ENCODE data around the gene TBX4.
"Not testable (repeated sequence)": the region's sequence is repeated elsewhere in the genome, so short reads cannot be mapped to it uniquely, and the experiment has no call there.

Gene TBX4

DNA sequence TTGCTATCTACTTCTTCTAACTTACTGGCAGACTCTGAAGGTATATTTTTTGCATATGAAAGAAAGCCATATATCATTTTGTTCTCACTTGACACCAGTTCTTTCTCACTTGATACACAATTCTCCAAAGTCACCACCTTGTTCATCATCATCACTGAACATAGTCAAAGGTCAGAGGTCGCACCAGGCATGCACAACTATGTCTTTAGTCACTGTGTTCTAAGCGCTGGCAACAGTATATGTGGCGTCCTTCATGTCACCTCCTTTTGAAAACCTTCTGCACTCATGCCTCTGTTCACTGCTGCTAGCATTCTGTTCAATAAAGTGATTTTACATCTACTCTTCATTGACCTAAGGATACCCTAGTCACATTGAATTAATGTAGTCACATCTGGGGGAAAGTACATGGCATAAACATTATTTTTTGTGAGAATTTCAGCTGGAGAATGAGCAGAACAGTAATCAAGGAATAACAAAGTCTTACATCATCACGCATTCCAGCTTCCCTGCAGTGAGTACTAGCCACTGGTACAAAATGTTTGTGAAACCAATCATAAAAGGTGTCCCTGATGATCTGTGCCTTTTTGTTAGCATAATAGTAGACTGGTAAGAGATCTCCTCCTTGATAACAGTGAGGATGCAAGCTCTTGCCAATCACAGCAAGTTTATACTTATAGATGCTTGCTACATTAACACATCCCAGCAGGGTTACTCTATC is 20.5 kb upstream of the TBX4 start:
- no peak for DNase-seq

DNA sequence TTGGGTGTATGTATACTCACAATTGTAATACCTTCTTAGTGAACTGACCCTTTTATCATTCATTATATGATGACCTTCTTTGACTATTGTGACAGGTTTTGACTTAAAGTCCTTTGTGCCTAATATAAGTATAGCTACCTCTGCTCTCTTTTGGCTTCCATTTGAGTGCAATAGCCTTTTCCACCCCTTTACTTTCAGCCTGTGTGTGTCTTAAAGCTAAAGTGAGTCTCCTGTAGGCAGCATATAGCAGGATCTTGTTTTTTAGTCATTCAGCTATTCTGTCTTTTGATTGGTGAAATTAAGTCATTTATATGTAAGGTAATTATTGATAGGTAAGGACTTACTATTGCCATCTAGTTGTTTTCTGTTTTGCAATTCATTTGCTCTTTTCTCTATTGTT is 15.9 kb upstream of the TBX4 start:
- no peak for DNase-seq

DNA sequence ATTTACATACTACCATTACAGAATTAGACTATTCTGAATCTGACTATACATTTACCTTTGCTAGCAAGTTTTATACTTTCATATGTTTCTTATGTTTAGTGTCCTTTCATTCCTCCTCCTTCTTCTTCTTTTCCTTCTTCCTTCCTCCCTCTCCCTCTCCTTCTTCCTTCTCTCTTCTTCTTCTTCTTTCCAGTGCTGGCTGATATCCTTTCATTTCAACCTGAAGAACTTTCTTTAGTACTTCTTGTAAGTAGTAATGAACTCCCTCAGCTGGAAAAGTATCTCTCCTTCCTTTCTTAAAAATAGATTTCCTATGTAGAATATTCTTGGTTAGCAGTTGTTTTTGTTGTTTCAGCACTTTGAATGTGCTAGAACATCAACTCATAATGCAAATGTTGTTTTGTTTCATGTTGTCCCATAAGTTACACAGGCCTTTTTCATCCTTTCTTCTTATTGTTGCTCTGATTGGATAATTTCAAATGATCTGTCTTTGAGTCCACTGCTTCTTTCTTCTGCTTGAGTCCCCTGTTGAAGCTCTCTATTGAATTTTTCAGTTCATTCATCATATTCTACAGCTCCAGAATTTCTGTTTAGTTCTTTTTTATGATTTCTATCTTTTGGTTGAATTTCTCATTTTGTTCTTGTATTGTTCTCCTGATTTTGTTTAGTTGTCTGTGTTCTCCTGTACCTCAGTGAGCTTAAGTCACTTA is 15.1 kb upstream of the TBX4 start:
- no peak for DNase-seq

DNA sequence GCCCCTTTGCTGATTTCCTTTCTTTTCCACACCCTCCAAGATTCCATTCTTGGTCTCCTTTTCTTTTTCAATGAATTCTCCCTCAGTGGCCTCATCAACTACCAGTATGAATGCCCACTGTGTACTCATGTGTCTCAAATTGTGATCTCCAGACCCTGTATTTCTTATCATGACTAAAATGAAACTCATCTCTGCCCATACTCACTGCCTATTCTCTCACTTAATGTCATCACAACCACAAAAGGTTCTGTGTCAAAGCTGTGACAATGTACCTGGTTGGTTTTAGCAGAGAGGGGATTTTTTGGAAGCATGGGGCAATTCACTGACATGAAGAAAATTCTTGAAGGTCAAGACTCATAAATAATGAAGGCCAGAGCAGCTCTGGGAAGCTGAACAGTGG is 11.5 kb upstream of the TBX4 start:
- DNase-seq: no peak

DNA sequence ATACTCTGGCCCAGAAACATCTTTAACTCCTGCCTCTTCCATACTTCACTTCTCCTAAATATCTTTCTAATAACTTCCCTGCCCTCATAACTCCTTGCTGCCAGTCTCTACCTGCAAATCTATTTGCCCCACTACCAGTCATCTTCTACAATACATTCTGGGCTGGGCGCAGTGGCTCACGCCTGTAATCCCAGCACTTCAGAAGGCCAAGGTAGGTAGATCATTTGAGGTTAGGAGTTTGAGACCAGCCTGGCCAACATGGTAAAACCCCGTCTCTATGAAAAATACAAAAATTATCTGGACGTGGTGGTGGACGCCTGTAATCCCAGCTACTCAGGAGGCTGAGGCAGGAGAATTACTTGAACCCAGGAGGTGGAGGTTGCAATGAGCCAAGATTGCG is 10.7 kb upstream of the TBX4 start:
- DNase-seq: not testable (repeated sequence)

DNA sequence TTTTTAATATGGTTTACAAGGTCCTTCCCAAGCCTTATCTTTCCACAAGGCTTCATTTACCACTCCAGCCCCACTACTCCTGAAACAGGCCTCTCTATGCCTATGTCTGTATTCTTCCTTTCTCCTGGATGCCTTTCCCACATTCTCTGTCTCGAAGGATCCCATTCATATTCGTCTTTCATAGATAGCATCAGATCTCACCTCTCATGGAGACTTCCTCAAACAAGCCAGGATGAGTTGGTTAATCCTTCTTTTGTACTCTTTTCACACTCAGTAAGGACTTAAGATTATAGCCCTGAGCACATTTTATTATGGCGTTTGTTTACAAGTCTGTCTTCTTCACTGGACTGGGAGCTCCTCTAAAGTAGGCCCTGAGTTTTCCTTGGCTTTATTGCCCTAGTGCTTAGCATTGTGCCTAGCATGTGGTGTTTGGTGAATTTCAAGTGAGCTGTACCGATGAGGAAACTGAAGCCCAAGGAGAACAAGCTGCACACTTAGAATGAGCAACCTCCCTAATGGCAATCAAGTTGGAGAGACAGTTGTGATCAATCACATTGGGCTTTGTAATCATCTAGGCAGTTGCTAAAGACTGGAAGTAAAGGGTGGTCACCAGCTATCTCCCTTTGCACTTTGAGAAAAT is 10.0 kb upstream of the TBX4 start:
- no peak for DNase-seq

DNA sequence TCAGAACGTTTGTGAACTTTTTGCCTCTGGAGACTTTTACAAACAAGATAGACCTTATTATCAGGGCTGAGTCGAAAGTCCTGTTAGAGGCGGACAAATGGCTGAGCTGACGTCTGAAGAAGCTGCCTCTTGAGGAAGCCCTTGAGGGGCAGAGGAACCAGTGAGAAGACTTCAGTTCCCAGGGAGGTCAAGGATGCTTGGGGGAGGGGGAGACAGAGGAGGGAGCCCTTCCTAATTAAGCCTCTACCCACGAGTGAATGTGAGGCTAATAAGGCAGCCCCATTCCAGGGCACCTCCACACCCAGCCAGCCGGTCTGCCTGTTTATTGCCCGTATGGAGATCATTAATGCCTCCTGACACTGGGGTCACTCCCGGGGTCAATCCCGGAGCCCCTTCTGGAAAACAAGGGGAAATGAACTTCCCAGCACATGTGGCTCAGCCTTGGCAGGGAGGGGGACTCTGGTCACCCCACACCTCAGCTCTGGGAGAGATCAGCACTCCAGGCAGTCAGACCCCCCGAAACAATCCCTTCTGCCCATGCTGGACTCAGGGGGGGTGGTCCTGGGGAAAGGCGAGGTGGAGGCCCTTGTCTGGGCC is 9.2 kb upstream of the TBX4 start:
- no peak for DNase-seq

DNA sequence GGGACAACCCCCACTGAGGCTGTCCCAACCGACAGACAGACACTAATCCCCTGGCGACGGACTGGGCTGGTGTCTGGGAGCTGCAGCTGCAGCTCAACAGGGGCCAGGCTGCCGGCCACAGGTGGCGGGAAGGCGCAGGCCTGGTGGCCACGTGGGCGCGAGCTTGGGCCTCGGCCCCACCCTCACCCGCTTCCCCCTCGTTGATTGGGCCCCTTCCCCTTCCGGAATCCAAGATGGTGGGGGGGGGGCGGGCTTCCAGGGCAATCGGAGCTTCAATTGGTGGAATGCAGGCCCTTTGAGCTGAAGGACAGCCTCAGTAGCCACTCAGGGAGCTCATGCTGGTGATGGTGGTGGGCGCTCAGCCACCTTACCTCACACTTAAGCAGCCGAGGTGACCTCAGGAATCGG is 8.7 kb upstream of the TBX4 start:
- no peak for DNase-seq

DNA sequence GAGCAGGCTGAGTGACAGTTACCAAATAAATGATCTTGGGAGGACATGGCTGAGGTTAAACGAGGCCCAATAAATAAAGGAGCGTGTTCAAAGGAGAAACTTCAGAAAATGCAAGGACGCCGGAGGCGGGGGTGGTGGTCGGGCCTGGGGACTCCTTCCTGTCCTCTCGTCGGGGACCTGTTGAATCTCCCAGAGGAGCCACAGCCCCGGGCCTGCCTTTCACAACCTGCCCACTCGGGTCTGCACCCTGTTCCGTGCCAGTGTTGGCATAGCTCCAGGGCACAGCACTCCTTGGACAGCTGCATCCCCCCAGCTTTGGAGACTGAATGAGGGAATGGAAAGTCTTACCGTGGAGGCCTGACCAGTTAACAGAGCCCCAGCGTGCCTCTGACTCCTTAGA is 8.1 kb upstream of the TBX4 start:
- no peak for DNase-seq

DNA sequence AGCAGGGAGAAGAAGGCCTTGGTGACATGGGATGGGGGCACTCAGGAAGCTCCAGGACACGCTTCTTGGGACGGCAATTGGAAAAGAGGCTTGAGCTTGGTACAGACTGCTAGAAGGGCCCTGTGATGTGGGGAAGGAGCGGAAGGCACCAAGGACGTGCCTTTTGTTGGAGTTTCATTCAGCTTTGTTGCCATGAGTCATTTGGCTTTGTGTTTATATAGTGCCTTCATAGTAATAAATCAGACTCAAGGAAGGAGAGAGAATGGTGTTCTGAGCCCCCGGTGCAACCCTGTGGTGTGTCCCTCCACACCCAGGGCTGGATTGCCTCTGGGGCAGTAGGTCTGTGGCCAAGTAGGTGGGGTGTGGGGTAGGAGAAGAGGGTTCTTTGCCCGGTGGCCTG is 7.4 kb upstream of the TBX4 start:
- no peak for DNase-seq

DNA sequence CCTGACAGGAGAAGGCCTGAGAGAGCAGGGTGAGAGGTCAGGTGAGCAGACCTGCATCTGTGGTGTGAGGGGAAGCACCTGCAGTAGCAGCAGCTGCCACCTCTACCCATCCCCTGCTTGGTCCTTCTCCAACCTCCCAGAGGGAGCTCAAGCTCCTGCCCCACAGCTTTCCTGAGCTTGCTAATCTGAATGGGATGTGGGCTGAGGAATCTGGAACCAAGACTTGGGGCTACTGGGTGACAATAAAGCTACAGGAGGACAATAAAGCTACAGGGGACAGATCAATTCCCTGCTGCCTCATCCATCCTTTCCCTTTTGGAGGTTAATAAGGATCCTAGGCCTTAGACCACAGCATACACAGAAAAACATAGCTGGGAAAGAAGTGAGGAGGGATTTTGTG is 4.9 kb upstream of the TBX4 start:
- DNase-seq: no peak

DNA sequence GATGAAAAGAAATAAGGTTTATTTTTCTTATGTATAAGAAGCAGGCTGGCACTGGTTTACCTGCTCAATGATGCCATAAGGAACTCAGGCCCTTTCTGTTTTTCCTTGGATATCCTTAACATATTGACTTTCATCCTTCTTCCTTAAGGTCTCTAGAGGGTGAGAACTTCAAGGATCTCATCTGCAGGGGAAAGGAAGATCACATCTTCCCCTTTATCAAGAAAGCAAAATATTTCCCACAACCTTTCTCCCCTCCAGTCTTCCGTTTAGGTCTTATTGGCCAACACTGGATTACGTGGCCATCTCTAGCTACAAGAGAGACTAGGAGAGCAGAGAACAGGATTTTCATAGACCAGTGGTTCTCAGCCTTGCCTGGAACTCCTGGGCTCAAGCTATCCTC is 4.2 kb upstream of the TBX4 start:
- no peak for DNase-seq

DNA sequence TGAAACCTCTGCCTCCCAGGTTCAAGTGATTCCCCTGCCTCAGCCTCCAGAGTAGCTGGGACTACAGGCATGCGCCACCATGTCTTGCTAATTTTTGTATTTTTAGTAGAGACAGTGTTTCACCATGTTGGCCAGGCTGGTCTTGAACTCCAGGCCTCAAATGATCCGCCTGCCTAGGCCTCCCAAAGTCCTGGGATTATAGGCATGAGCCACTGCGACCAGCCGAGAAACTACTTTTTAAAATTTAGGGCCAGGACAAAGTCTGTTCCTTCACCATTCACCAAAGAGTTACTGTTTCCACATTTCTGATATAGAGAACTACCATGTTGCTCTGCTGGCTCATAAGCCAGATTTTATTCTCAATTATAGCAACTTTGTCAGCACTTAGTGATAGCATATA is 3.1 kb upstream of the TBX4 start:
- not testable (repeated sequence) for DNase-seq

DNA sequence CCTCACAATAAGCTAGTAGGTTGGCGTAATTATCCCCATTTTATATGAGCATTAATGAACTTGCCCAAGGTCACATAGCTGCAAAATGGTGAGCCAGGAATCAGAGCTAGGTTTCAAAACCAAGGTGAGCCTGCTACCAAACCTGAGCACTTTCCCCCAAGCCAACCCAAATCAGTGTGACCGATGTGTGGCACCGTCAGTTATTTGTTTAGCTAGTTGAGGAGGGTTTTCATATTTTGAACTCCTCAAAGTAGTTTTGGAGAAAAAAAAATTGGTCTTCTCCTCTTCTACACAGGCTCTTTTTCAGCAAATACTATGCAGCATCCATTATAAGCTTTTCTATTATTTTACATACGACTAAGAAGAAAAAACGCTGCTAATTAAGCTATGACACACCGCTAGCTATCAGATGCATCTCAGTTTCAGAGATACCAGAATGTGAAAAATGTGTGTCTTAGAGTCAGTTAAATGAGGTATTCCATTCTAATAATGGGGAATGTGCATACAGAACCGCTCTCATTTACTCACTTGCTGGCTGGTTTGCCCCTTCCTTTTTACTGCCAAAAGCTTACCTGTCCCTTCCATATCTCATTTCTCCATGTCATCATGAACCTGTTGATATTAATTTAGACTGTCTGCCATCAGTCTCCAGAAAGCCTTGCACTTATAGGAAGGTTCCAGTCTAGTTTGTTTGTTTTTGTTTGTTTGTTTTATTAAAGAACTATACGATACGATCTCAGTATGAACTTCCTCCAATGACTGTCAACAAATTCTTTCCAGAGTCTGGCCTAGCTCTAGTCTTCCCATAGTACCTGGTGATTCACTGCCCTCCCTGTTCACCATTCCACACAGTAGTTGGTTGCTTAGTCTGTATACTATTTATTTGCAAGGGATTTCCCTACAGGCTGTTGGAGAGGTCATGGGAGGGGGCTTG is 2.2 kb upstream of the TBX4 start:
- DNase-seq: no peak

DNA sequence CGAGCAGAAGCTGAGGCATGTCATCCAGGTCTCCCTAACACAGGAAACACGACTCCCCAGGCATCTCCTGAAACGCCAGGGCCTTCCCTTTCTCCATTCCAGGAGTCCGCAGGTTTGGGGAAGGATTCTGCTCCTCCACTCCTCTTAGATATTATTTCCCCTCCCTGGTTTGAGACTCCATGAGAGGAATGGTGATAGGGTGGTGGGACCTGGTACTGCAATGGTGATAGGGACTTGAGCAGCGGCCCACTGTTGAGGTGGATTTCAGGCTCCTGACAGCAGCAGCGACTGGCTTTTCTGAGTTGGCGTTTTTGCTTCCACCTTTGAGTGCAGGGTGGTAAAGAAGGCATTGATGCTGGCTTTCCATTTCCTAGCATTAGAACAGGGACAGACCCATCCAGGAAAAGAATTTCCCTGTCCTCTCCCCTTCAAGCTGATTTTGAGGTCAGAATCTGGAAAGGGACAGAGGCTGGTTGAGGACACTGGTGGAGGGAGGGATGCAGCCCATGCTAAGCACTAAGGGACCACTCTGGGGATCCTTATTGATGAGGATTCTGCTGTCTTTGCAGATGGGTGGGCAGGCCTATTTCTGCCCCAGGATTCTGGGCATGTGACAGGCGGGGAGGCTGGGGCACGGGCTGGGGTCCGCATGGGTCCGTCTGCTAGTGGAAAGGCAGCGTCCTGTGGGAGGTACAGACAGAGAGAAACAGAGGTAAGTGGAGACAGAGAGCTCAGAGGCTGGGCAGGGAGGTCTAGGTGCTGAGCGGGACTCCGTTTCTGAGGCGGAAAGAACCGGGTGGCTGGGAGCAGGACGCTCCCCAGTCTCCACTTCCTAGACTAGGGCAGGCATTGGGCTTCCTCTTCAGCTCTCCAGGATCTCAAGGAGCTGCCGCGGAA is 1.3 kb upstream of the TBX4 start:
- DNase-seq: no peak

DNA sequence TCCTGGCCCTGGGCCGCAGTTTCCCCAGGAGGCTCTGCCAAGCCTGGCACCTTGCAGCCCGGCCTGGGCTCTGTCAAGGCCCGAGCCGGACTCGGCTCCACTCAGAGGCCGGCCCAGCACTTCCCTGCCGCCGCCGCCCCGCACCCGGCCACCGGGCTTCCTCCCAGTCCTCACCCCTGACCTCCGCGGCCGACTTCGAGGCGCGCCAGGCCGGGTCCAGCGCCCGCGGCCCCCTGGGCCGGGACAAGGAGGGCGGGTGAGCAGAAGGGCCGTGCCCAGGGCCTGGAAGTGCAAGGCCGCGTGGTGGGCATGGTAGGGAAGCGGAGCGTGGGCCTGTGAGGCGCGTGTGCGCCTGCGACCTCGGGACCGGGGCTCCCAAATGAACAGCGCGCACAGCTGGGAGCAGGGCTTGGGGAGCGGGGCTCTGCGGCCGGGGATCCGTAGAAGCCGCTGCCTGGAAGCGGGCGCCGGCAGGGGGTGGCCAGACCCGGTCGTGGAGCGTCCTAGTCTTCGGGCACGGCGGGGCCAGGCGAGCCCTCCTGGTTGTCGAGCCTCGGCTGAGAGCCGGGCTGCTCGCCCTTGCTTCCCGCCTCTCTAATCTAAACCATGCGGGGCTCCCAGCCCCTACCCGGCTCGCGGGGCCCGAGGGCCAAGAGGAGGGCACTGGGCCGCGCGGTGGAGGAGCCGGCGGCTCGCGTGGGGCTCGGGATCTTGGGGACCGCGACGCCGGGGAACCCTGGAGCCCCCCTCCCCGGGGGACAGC is 503 bp upstream of the TBX4 start:
- no peak for DNase-seq

DNA sequence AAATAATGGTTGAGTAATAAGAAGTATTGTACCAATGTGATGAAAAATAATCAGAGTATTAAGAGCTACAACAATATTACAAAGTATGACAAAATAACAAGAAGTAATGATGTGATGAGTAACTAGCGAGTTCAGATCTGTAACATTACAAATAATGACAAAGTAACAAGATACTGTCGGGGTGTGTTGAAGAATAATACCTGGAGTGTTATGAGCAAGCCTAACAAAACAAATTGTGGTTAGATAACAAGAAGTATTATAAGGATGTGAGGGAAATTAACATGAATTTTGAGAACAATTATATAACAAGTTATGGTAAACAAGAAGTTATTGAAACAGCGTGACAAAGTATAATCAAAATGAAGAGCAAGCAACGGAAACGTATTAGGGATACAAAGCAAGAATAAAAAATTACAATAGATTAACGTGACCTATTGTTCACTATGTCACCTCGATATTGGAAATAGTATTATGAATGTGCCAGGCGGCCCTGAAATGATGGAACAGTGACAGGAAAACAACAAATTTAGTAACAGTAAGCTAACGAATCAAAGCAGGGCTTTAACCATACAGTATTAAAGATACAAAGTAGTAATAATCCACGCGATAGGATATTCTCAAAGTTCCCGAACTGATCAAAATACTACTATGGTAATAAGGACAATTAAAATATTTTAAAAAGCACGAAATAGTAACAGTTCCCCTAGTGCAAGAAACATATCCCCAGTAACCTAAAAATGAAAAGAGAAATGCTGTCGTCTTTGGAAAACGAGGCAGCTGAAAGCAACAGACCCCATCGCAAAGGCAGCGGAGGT is 1.6 kb downstream of the TBX4 start:
- no peak for DNase-seq

DNA sequence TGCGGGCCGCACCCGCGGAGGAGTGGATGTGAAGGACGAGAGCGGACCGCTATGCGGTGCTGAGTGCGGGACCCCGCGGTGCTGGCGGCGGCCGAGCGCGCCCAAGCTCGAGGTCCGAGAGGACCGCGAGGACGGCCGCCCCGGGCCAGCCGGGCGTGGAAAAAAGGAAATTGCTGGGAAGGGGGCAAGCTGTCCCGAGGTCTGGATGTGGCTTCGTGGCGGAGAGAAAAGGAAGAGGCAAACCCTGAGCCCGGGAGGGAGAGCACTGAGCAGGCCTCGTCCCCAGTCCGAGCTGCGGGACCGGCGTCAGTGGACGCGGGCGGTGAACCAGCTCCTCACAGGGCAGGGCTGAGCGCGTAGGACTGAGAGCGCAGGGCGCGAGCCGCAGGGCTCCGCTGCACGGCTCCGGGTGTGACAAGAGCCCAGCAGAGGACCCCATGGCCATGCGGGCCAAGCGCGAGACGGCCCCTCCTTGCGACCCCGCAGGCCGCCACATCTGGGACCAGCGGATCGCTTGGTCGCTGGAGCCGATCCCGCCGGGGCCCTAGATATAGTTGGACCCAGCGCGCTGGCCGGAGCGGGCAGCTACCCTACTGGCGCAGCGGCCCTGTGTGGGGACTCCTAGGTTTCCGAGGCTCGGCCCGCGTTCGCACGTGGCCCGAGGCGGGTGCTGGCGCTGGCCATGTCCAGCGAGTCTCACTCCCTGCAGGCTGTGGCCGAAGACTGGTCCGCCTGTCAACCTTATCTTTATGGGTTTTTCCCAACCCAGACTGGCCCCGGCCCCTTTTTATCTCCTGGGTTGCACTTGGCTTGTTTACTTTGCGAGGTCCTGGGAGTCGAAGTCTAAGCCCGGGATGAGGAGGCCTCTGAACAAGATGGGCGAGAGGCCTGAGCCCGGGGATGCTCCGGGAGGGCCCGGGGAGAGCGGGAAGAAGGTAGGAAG is 2.4 kb downstream of the TBX4 start:
- DNase-seq: no peak
